KMS-11 (cell line): Measurements from ENCODE around the gene TTC31.

ENCODE experiments used
- H2AFZ ChIP-seq: fragments of 200-600 bp; sonication (generic); 2 replicates; pipeline ENCODE4 v1.6.1; 2016; ENCODE audit warnings: antibody characterized with exemption, mixed run types, low read depth
- H3K27ac ChIP-seq: fragments of 200-600 bp; sonication (generic); 2 replicates; pipeline ENCODE4 v1.6.1; 2016; ENCODE audit warnings: mild to moderate bottlenecking, mixed run types
- H3K27me3 ChIP-seq: fragments of 200-600 bp; sonication (generic); 2 replicates; pipeline ENCODE4 v1.6.1; 2017; ENCODE audit warnings: mild to moderate bottlenecking, low read depth, mixed run types, moderate library complexity; ENCODE audit not compliant: insufficient read depth
- H3K36me3 ChIP-seq: fragments of 200-600 bp; sonication (generic); 2 replicates; pipeline ENCODE4 v1.6.1; 2017; ENCODE audit warnings: mild to moderate bottlenecking, mixed run types; ENCODE audit not compliant: insufficient read depth
- H3K4me1 ChIP-seq: fragments of 200-600 bp; sonication (generic); 2 replicates; pipeline ENCODE4 v1.6.1; 2016; ENCODE audit warnings: mild to moderate bottlenecking, low read depth, mixed run types; ENCODE audit not compliant: poor library complexity, severe bottlenecking
- H3K4me2 ChIP-seq: fragments of 200-600 bp; sonication (generic); 2 replicates; pipeline ENCODE4 v1.7.0; 2016; ENCODE audit warnings: mild to moderate bottlenecking, mixed run types
- H3K4me3 ChIP-seq: fragments of 200-600 bp; sonication (generic); IDR thresholded peaks from 2 replicates; pipeline ENCODE4 v1.6.1; 2017; ENCODE audit warnings: low read depth, low read length, mixed read lengths; ENCODE audit not compliant: insufficient read depth
- H3K79me2 ChIP-seq: fragments of 200-600 bp; sonication (generic); 2 replicates; pipeline ENCODE4 v1.6.1; 2016; ENCODE audit warnings: low read depth, mixed run types; ENCODE audit not compliant: insufficient read depth
- H3K9ac ChIP-seq: fragments of 200-600 bp; sonication (generic); 2 replicates; pipeline ENCODE4 v1.6.1; 2016; ENCODE audit warnings: mild to moderate bottlenecking, mixed run types
- H4K20me1 ChIP-seq: fragments of 200-600 bp; sonication (generic); 2 replicates; pipeline ENCODE4 v1.6.1; 2016; ENCODE audit warnings: mild to moderate bottlenecking, mixed run types; ENCODE audit not compliant: insufficient read depth
- TF ChIP-seq, protein P1 (sequence below): fragments of 200-600 bp; sonication (generic); conservative IDR thresholded peaks from 2 replicates; pipeline ENCODE4 v1.6.1; 2017; ENCODE audit warnings: low read depth, mild to moderate bottlenecking, antibody characterized with exemption, low read length, moderate library complexity, mixed read lengths

The TTC31 gene

DNA sequence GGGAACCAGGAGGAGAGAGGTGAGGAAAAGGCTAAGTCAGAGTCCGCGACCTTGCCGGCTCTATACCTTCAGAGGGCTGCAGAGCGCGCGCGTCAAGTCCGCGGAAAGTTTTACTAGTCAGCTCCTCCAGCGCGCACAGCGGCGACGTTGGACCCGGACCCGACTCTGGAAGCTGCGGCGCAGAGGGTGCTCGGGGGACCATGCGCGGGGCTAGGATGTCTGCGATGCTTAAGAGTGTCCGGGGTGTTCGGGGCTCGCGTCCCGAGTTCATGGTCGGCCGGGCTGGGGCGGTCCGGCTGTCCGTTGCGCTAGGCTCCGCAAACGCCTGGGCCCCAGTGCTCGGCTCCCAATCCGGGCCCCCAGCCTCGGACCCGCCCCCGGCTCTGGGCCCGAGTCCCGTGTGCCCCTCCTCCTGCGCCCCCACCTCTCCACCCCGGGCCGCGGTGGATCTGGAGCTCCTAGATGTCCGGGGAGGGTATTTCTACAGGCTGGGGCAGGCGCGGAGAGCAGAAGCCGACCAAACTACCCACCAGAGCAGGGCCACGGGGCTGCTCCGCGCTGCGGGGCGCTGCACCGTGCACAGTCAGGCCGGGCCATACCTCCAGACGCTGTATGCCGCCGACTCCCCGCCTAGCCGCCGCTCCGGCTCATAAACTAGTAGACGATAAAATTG lies 16.5 kb downstream of the TTC31 start, which contains the start of gene LBX2:
TSS of gene LBX2 (minus strand) at position 337 of the 673 bp plus-strand sequence. CDS start at position 271, 66 bp downstream.
- H3K4me3 ChIP-seq: no peak within 1 kb of the TSS
- H3K27ac ChIP-seq: no peak within 1 kb of the TSS
- no peak within 1 kb of the TSS for H2AFZ ChIP-seq
- no peaks in the 10 kb centered on the region for H3K79me2 ChIP-seq
- H3K4me1 ChIP-seq: peaks cover 10% of the 10 kb centered on the region
- TF ChIP-seq, protein P1, sequence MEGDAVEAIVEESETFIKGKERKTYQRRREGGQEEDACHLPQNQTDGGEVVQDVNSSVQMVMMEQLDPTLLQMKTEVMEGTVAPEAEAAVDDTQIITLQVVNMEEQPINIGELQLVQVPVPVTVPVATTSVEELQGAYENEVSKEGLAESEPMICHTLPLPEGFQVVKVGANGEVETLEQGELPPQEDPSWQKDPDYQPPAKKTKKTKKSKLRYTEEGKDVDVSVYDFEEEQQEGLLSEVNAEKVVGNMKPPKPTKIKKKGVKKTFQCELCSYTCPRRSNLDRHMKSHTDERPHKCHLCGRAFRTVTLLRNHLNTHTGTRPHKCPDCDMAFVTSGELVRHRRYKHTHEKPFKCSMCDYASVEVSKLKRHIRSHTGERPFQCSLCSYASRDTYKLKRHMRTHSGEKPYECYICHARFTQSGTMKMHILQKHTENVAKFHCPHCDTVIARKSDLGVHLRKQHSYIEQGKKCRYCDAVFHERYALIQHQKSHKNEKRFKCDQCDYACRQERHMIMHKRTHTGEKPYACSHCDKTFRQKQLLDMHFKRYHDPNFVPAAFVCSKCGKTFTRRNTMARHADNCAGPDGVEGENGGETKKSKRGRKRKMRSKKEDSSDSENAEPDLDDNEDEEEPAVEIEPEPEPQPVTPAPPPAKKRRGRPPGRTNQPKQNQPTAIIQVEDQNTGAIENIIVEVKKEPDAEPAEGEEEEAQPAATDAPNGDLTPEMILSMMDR: no peak
- no peak within 1 kb of the TSS for H3K9ac ChIP-seq
- no peak within 1 kb of the TSS for H3K4me2 ChIP-seq
- H3K36me3 ChIP-seq: no peaks in the 10 kb centered on the region
- no peaks in the 10 kb centered on the region for H4K20me1 ChIP-seq
- peaks cover 12% of the 10 kb centered on the region; the same call in 1 of the 2 replicates for H3K27me3 ChIP-seq

DNA sequence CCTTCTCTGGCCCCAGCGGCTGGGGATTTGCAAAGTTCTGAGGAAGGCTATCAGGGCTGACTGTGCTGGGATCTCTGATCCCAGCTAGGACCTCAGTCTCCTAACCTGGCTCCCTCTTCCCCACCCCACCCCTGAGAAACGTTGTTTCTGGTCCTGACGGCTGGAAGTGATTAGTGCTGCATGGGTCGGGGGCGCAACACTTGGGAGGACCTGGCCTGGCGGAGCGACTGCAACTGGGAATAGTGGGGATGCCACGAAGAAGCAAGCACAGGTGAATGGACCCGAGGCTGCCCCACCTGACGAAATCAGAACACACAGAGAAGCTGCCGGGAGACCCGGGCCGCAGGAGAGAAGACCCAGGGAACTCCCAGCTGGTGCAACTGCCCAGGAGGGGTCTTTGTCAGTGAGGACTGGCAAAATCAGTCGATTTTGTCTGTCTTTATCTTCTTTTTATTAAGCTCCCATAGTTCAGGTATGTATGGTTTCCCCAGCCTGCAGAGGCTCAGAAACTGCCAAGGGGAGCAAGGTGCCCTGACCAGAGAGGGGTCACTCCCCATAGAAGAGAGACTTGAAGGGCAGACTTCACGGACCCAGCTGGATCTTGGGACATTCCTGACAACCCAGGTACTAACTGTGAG lies 17.2 kb downstream of the TTC31 start:
- TF ChIP-seq, protein P1: no peak
- Histone ChIP-seq H3K27me3 (peaks cover 12% of the 10 kb centered on the region; the same call in 1 of the 2 replicates), H3K4me3 (no peak overlapping the region), H3K4me1 (peaks cover 10% of the 10 kb centered on the region), H3K9ac (no peak overlapping the region), H3K4me2 (no peak overlapping the region), H3K36me3 (no peaks in the 10 kb centered on the region), H3K27ac (no peak overlapping the region), H4K20me1 (no peaks in the 10 kb centered on the region), H3K79me2 (no peaks in the 10 kb centered on the region), H2AFZ (no peak overlapping the region)

DNA sequence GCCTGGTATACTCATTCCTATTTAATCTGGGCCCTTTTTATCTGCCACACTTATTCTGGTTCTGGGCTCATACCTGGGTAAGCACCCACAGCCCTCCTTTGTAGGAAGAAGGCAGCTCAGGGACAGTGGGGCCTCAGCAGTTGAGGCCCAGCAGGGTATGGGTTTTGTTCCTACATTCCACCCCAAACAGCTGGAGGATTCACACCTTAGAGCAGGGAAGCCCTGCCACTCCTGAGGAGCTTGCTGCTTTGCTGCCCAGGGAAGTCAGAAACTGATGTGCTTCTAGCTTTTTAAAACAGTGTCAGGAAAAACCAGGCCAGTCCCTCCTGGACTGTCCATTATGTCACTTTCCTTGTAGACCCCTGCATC lies 17.7 kb downstream of the TTC31 start:
- H2AFZ ChIP-seq: no peak overlapping the region
- H3K79me2 ChIP-seq: no peaks in the 10 kb centered on the region
- H3K27me3 ChIP-seq: peaks cover 12% of the 10 kb centered on the region; the same call in 1 of the 2 replicates
- no peaks in the 10 kb centered on the region for H3K36me3 ChIP-seq
- peaks cover 10% of the 10 kb centered on the region for H3K4me1 ChIP-seq
- H3K9ac ChIP-seq: no peak overlapping the region
- no peaks in the 10 kb centered on the region for H4K20me1 ChIP-seq
- TF ChIP-seq, protein P1: no peak
- no peak overlapping the region for H3K4me2 ChIP-seq
- no peak overlapping the region for H3K4me3 ChIP-seq
- no peak overlapping the region for H3K27ac ChIP-seq

DNA sequence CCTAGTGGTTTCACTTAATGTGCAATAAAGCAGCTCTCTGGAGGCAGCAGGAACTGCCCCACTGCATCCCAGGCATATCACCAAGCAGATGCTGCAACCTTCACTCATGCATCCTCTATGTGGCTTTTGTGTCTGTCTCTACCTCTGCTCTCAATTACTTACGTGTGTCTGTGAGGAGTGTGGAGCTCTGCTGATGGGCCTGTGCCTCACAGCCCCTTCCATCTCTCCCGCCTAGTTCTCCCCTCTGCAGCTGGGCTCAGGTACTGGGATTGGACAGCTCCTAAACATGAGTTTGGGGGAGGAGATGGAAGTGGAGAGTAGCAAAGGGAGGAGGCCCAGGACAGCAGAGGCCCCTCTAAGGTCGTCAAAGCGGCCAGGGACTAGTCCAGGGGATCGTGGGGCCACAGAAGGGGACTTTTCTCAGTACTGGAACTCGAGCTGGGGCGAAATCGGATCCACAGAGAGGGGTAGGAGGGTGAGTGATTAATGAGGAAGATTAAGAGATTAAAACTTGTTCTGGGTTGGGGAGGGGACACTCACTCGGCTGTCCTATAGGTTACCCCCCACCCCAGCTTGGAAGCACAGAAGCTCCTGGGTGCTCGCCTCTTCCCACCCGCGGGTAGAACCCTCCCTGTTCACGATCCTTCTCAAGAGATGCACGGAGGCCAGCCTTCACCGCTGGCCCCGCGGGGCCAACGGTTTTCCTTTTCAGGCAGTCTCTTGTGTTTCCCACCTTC lies 18.6 kb downstream of the TTC31 start:
- H3K27ac ChIP-seq: no peak overlapping the region

More for the DNA sequence above, 18.6 kb downstream of the TTC31 start:
- Histone ChIP-seq H3K36me3 (no peaks in the 10 kb centered on the region), H3K27me3 (peaks cover 12% of the 10 kb centered on the region; the same call in 1 of the 2 replicates), H3K79me2 (peaks cover 8% of the 10 kb centered on the region), H3K4me3 (no peak overlapping the region), H3K4me2 (no peak overlapping the region), H2AFZ (no peak overlapping the region; the same call in 1 of the 2 replicates), H3K4me1 (peaks cover 19% of the 10 kb centered on the region), H4K20me1 (no peaks in the 10 kb centered on the region), H3K9ac (no peak overlapping the region)
- TF ChIP-seq, protein P1: no peak
